Activated CD4-positive, alpha-beta T cell treated with anti-CD3 and anti-CD28 coated beads, Interleukin-2, amount 50 U/mL, for 1 hour (primary cell): Measurements from ENCODE around the gene SLC1A6.
"Not testable (repeated sequence)": the region's sequence is repeated elsewhere in the genome, so short reads cannot be mapped to it uniquely, and the experiment has no call there.

Source experiments
- DNase-seq: peaks from one replicate; pipeline ENCODE4 v3.0.0-alpha.2; 2020

The SLC1A6 gene

GRCh38 chr19:14979476-14980255 lies at the start of gene SLC1A6:
SLC1A6 (minus strand) TSS chr19:14979864; CDS start chr19:14972910, 6,954 bp downstream.
- DNase-seq: no peak

GRCh38 chr19:15028490-15028889 lies 48.8 kb upstream of the SLC1A6 start:
- no peak for DNase-seq

GRCh38 chr19:15025217-15025616 lies 45.6 kb upstream of the SLC1A6 start:
- DNase-seq: no peak

- no peak for DNase-seq
Measured at GRCh38 chr19:15022752-15023151, 43.1 kb upstream of the SLC1A6 start.

DNA sequence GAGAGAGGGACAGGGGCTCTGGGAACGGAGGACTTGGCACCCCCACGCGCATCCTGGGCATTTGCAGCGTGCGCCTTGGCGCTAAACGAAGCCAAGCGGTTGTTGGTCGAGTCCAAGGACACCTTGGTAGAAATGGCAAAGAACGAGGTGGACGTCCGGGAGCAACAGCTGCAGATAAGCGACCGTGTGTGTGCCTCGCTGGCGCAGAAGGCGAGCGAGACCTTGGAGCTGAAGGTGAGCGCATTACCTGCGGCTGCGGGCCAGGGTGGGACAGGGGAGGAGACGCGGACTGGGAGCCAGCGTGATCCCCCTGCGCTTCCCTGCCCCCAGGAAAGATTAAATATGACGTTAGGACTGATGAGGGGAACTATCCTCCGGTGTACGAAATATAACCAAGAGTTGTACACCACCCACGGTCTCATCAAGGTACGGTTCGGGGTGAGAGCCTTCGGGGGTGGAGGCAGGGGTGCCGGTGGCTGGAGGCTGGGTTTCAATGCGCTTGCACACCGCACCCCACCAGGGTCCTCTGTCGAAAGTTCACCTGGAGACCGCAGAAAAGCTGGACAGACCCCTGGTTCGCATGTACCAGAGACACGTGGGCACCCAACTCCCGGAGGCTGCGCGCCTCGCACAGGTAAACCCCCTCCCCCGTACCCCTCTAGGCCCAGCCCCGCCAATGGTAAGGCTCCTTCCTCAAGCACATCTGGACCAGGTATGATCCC lies 41.8 kb upstream of the SLC1A6 start:
- DNase-seq: no peak

- not testable (repeated sequence) for DNase-seq
Measured at GRCh38 chr19:15018836-15019235, 39.2 kb upstream of the SLC1A6 start.

DNA sequence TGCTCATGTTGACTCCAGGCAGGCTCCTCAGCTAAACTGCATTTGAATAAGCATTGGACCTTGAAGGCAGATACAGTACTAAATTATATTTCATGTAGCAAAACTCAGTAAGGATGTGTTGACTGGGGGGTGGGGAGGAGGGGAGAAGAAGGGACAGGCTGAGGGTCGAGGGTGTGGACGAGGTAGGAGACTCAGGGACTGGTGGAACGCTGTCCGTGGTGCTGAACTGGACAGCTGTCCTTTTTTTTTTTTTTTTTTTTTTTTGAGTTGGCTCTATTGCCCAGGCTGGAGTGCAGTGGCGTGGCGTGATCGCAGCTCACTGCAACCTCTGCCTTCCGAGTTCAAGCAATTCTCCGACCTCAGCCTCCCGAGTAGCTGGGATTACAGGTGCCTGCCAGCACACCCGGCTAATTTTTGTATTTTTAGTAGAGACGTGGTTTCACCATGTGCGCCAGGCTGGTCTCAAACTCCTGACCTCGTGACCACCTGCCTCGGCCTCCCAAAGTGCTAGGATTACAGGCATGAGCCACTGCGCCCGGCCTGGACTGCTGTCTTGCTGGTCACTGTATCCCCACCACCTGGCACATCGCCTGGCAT lies 36.4 kb upstream of the SLC1A6 start:
- DNase-seq: no peak

DNA sequence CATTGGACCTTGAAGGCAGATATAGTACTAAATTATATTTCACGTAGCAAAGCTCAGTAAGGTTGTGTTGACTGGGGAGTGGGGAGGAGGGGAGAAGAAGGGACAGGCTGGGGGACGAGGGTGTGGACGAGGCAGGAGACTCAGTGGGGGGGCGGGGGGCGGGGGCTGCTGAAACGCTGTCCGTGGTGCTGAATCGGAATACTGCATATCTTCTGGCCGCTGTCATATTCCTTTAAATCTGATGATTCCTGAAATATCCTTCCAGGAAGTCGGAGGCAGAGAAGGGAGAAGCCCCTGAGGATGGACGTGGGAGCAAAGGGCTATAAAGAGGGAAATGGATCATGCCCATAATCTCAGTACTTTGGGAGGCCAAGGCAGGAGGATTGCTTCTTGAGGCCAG lies 34.9 kb upstream of the SLC1A6 start:
- DNase-seq: no peak

- DNase-seq: no peak
Measured at GRCh38 chr19:15010501-15011300, 31.0 kb upstream of the SLC1A6 start.

DNA sequence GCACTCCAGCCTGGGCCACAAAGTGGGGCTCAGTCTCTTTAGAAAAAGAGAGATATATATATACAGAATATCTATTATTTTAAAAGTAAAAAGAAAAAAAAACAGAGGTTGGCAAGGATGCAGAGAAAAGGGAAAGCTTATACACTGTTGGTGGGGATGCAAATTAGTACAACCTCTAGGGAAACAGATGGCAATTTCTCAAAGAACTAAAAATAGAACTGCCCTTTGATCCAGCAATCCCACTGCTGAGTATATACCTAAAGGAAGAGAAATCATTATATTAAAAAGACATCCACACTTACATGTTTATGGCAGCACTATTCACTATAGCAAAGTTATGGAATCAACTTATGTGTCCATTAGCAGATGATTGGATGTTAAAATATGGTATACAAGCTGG lies 28.6 kb upstream of the SLC1A6 start:
- no peak for DNase-seq

DNA sequence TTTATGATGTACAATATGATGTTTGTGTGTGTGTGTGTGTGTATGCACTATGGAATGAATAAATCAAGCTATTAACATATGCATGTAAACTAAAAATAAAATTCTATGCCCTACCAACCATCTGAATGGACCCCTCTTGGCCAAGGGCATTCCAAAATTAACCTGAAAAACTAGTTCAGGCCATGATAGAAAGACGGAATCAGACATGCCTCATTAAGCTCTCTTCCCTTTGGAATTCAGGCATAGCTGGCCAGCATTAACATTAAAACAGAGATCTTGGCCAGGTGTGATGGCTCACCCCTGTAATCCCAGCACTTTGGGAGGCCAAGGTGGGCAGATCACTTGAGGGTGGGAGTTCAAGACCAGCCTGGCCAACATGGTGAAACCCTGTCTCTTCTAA lies 18.3 kb upstream of the SLC1A6 start:
- no peak for DNase-seq

DNA sequence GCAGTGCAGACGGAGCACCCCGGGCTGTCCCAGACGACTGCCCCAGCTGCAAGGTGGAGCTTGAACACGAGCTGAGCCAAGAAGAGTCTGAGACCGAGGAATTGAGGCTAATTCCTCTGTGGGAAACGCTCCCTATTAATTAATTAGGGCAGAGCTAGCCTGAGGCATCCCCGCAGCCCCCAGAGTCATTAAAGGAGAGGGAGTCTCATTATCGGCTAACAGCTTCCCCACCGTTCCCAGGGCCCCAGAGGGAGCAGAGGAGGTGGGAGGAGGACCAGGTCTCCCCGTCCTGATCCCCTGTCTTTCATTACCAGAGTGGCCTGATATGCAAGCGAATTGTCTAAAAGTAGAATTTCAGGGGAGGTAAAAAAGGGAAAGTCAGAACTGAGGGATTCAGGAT lies 13.1 kb upstream of the SLC1A6 start:
- no peak for DNase-seq

- DNase-seq: no peak
Measured at GRCh38 chr19:14985133-14985532, 5.5 kb upstream of the SLC1A6 start.

DNA sequence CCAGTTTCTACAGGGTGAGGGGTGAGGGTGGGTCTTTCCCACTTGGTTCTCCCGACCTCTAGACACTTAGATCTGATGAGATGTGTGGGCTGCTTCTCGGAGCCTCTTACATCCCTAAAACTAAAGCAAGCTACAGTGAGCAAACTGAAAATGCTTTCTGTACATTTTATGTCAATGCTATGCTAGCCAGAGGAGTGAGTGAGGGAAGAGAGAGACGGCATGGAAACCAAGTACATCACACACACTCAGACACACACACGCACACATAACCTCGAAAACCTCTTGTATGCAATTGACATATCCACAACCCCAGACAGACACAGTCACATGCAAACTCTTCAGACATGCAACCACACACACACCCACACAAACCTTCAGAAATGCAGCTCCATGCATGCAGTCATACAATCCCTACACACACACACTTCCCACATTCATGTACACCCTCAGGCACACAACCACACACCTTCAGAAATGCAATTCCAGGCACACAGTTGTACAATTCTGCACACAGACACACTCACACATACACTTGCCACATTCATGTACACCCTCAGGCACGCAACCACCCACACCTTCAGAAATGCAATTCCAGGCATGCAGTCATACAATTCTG lies 1.4 kb downstream of the SLC1A6 start:
- DNase-seq: no peak

GRCh38 chr19:14977128-14977527 lies 2.5 kb downstream of the SLC1A6 start:
- no peak for DNase-seq

DNA sequence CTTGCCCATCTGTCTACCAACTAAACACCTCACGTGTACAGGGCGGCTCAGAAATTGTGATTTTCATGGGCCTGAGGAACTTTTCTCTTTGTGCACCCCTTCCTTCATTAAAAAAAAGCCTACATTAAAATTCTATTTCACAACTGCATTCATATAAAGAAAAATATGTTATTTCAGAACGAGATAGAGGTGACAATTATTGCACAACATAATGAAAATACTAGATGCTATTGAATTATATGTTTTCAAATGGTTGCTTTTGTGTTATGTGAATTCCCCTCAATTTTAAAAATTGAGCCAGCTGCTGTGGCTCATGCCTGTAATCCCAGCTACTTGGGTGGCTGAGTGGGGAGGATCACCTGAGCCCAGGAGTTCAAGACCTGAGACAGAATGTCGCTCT lies 5.2 kb downstream of the SLC1A6 start:
- no peak for DNase-seq

DNA sequence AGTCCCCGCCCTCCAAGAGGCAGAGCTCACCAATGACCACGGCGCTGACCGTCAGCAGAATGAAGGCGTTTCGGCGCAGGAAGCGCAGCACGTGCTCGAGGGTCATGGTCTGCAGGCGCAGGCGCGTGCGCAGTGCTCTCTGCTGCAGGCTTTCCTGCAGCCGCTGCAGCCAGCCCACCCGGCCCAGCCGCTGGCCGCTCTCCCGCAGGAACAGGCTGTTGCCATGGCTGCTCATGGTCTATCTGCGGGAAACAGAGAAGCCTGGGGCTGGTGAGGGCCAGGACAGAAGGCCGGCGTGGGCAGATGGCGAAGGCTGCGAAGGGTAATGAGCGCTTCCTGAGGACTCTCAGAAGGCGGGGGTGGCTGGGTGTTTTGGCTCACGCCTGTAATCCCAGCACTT lies 7.0 kb downstream of the SLC1A6 start:
- no peak for DNase-seq

- DNase-seq: no peak
Measured at GRCh38 chr19:14971474-14971873, 8.2 kb downstream of the SLC1A6 start.

DNA sequence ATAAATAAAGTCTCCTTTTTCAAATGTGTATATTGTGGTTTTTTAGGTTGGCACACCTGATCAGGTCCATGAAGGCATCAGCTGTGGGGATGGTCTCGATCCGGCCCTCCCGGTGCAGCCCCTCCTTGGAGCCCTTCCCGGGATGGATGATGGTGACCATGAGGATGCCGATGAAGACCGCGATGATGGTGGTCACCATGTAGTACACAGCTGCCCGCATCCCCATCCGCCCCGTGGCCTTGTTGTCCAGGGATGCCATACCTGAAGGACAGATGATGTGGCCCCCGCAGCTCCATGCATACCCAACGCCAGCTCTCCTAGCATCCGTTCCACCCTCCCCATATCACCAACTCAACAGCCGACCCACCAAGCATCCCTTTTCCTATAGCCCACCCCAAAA lies 11.4 kb downstream of the SLC1A6 start:
- no peak for DNase-seq

GRCh38 chr19:14961956-14962685 lies 17.5 kb downstream of the SLC1A6 start:
- no peak for DNase-seq

GRCh38 chr19:14959263-14959662 lies 20.4 kb downstream of the SLC1A6 start:
- no peak for DNase-seq

DNA sequence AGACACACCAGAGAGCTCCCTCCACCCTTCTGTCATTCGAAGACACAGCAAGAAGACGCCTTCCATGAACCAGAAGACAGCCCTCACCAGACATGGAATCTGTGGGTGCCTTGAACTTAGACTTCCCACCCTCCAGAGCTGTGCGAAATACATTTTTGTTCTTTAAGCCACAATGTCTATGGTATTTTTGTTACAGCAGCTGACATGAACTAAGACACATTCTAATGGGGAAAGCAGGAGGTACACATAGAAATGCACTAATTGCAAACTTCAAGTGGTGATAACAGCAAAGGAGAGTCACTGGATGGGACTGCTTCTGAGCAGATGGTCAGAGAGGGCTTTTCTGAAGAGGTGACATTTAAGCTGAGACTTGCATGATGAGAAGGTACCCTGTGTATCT lies 22.2 kb downstream of the SLC1A6 start:
- DNase-seq: no peak
